Suppressor macrophage treated with lipopolysaccharide for 4 hours (primary cell): ENCODE measurements around the gene MRPL23.

ENCODE experiments used
- DNase-seq: peaks from one replicate; pipeline ENCODE4 v3.0.0-alpha.2; 2020

Gene MRPL23

DNA sequence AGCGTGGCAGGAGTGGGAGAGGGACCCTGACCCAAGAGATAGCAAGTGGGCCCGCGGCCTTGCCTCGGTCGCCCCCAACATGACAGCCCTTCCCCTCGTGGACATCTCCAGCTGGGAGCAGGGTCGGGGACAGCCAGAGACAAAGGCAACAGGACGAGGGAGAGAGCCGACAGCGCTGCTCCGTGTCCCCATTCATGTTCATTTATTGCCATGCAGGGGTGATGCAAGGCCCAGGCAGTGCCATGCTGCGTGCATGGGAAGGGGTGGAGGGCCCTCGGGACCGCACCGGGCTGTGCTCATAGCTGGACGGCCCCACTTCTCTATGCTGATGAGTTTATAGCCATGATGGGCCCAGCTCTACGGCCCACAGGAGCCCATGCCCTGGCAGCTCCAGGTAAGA is 12.7 kb downstream of the MRPL23 start:
- no peak for DNase-seq

DNA sequence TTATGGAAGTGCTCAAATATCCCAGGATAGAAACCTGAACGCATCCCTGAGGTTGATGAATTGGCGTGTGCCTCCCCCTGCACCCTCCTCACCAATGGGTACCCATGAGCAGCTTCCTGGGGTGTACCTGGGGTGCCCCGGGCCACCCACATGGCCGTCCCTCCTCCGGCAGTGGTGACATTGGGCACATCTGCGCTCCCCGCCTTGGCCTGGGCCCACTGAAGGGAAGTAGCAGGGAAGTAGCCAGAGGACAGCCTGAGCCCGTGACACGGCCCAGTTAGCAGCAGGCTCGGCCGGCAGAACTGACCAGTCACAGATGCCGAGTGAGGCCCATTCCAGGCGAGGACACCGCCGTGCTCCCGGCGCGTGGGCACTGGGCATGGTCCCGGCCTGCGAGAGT is 16.7 kb downstream of the MRPL23 start:
- DNase-seq: no peak

DNA sequence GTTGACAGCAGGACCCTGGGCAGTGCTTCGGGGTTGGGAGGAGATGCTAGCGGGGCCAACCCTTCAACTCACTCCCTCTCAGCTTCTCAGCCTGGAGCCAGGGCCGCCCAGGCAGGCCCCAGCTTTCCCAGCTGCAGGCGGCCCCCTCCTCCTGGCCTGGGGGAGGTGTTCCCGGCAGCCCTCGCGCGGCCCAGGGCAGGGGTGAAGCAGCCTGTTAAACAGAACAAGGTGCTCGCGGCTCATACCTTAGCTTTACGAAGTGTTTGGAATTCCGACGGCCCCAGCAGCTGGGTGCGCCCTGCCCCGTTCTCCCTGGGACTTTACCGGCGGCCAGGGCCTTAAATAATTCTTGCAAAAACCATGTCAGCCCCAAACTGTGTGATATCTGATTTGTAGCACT is 17.2 kb downstream of the MRPL23 start:
- no peak for DNase-seq

DNA sequence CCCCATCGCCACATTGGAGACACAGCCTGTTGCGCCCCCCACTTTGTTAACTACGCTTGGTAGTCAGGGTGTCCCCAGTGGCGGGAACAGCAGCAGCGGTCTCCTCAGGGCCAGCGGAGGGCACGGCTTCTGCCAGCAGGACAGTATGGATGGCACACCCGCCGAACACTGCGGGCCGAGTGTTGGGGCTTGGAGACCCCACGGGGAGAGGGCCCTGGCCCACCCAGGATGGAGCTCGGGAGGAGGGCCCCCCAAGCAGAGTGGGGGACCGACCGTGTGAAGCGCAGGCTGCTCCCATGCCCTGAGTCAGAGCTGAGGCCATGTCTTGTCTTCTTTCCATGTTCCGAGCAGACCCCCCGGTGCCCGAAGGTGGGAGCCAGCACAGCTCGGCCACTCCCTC is 17.8 kb downstream of the MRPL23 start:
- no peak for DNase-seq

DNA sequence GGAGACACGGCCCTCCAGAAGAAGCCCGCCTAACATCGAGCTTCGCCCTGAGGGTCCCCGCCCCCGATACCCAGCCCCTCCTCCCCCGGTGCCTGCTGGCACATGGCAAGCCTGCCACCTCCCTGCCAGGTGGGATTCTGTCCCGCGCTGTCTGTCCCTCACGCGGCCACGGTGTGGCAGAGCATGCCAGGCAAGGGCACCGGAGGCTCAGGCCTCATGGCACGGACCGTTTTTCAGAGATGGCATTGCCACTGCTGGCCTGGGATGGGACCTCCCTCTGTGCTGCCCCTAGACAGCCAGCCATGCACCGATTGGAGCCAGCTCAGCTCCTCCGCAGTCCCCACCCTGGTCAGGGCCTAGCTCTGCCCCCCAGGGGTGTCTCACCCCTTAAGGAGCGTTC is 19.4 kb downstream of the MRPL23 start:
- DNase-seq: no peak

DNA sequence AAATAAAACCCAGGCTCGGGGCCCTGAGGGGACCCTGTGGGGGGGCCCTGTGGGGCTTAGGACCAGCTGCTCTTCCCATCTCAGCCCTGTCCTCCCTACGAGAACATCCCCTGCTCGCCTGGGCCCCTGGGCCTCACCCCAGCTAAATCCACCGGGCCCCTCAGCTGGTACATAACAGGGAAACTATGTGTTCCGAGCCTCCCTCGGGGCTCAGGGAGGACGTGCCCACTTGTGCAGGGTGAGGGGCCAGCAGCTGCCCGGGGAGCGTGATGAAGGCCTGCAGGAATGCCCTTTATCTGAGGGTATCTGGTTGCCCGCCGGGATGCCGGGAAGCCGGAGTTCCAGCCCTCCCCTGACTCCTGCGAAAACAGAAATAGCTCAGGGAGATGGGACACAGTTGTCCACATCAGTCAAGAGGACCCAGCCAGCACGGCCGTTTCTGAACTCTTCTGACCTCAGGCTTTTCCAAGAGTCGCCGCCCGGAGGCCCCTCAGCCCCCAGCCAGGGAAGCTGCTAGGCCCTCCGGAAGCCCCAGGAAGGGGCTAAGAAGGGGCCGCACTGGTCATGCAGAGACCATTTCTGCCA is 20.6 kb downstream of the MRPL23 start:
- DNase-seq: no peak

DNA sequence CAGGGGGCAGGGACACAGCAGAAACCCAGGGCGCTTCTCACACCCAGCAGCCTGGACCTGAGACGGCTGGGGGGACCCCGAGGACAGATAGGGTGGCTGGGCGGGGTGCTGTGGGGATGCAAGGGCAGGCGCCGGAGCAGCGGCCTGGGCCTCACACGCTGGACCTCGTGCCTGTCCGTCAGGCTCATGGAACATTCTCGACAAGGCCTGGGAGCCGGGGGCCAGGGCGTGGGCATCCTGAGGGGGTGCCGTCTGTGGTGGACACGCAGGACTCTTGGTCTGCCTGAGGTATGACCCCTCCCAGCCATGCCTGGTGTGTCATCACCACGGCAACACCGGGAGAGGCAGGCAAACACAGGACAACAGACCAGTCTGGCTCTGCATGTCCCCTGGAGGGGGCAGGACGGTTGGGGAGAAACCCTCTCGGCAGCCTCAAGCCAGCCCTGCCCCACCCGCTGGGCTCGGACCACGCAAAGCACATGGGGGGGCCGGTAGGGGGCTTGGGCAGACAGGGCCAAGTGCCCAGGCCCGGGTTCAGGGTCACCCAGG is 21.4 kb downstream of the MRPL23 start:
- no peak for DNase-seq

DNA sequence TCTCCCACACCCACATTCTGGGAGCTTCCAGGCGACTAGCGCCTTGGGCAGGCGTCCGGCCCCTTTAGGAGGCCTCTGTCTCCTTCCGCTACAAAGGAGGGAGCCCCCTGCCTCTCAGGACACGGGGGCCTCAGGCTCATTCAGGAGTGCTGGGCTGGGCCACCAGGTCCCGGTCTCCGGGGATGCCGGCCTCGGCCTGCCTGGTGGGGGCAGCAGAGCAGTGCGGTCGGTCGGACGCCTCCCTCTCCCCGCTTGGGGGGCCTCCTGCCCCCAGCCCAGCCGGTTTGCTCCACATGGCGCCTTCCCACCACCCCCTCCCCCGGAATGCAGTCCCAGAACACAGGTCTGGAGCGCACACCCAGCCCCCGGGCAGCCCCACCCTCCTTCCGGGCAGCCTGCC is 21.9 kb downstream of the MRPL23 start:
- DNase-seq: no peak

DNA sequence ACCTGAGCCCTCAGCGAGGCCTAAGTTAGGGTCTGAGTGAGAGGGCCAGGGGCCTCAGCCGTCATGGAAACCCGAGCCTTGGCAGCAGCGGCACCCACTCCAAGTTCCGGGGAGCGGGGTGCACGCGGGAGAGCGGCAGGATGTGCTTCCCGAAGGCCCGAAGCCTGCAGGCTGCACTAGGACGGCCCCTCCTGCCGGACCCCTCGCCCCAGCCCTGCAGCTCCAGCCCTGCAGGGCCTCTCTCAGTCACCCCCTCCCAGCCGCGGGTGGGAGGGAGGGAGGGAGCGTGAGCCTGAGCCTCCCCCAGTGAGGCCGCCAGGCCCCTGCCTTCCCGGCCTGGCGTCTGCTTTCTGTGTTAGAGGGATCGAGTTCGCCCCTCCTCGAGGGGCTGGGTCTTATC is 22.6 kb downstream of the MRPL23 start:
- no peak for DNase-seq

DNA sequence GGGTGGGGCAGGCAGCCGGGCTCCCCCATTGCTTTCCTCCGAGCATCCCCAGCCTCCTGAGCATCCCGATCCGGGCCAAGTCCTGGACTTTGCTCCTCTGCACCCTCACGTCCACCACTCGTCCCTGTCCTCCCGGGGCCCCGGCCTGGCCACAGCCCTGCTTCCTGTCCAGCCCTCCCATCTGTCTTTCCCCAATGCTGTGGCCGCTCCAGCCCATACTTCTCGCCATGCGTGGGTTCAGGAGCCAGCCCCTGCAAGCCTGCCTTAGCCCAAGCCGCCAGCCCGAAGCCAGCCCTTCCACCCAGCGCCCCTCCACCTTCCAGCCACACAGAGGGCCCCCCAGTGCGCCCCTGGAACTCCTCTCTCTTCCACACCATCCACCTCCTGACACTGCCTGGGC is 23.8 kb downstream of the MRPL23 start:
- DNase-seq: no peak

DNA sequence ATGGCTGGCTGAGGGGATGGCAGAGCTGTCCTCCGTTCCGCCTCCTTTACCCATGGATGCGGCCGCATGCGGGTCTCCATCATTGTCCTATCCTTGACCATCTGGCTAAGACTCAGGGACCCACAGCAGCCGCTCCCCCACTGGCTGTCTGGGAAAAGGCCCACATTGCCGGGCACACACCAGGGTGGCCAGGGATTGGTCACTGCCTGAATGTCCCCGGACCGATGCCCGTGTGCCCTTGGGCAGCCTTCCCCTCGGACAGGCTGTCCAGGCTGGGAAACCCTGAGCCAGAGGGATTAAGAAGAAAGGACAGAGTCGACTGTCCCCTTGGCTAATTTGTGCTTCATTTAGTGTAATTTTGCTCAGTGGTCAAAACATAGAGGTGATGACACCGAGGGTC is 28.1 kb downstream of the MRPL23 start:
- DNase-seq: no peak

DNA sequence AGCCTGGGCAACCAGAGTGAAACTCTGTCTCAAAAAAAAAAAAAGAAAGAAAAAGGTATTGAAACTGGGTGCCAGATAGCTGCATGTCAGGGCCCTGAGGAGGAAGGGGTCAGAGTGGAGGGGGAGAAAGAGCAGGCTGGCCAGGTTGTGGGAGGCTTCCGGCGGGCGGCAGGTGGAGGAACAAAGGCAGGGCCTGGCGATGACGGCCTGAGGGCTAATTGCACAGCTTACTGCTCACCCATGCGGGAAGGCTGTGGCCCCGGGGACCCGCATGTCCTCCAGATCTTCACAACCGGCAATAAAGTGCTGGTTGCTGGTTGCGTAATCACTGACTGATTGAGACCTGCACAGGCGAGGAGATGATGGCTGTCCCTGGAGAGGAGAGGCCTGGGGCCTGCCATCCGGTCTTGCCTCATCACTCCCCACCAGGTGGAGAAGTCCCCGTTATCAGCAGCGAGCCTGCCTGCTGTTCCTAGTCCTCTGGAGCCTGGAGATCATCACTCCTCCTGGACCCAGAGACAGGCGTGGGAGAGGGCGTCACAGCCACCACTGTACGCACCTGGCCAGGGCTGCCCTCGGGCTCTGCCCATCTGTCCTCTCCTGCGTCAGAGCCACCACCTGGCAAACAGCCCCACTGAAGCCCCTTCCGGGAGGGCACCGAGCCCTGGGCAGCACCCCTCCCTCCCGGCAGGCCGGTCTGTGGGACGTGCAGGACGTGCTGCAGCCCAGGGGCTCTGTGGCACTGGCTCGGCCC is 31.8 kb downstream of the MRPL23 start:
- DNase-seq: no peak

DNA sequence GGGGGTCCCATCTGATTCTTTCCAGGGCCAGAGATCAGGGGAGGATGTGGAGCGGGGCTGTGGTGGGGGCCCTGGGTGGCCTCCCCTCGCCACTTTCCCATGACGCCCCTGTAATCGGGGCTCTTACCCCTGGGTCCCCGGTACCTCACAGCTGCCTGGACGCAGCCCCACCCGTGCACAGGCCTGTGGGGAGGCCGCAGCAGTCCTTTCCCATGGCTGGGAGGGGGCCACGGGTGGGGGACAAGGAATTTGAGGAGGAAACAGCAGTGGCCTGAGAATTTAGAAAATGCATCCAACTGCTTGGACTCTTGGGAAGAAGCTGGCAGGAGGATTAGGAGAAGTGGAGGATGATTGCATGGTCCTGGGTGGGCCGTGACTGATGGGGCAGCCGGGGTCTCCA is 32.5 kb downstream of the MRPL23 start:
- no peak for DNase-seq

DNA sequence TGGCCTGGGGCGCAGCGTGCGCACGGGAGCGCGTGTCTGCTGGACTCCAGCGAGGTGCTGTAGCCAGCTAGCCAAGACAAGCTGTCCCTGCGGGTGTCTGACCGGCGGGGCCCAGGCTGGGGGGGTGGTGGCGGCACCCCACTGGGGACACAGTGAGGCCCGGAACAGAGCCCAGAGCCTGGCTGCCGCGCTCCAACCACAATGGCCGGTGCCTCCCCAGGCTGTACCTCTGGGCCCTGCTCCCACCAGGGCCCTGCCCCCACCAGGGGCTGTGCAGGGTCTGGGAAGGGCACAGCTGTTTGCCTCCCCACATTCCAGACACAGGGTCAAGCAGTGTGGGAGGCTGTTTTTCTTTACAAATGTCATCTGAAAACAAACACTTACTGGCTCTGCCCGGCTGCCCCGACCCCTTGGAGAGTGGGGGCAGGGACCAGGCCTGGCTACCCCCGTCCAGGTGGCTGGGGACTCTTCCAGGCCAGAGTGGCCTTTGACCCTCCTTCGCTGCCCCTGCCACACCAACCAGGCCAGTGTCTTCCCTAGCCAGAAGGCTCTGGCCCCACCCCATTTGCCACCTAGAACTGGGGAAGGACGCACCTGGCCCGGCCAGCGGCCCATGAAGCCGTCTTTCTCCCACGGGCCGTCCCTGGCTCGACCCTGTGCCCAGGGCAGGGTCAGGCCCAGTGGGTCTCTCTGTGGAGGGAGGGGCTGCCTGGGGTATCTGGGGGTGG is 35.9 kb downstream of the MRPL23 start:
- no peak for DNase-seq

DNA sequence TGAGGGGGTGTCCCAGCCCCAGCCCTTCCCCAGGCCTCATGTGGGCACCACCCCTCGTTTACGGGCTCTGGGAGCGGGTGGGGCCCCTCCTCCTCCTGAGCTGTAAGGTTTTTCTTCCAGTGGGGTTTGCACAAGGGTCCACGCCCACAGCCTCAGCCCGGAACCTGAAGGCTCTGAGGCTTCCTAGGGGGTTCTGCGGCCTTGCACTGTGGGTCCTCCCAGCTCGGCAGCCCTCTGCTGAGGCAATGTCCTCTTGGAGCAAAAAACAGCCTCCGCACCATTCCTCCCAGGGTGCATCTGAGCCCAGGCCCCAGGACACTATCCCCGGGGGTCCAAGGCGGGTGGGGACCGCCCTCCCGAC is 36.4 kb downstream of the MRPL23 start:
- no peak for DNase-seq

DNA sequence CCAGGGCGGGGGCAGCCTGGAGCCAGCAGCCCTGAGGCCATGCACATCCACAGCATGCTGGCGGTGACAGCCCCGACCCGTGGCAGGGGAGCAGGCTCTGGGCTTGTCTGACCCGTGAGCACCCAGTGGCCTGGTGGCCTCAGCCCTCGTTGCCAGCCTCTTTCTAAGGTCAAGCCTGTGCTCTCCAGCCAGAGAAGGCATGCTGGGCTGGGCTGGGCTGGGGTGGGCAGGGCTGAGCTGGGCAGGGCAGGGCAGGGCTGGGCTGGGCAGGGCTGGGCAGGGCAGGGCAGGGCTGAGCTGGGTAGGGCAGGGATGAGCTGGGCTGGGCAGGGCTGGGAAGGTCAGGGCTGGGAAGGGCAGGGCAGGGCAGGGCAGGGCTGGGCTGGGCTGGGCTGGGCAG is 39.9 kb downstream of the MRPL23 start:
- DNase-seq: no peak

DNA sequence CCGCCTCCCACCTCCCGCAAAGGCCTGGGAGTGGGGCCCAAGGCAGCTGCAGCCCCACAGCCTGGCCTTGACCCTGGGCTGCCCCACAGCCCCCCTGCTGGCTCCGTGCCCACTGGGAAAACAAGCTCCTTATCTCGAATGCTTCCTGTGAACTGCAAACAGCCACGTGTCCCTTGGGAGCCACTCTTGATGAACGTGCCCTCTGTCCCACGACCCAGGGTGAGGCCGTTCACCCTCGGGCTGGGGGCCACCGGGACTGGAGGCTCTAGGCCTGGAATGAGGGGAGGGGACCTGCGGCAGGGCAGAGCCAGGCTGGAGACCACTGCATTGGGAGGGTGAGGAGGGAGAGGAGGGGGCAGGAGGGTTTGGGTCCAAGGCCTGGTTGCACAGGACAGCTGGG is 41.0 kb downstream of the MRPL23 start:
- no peak for DNase-seq

DNA sequence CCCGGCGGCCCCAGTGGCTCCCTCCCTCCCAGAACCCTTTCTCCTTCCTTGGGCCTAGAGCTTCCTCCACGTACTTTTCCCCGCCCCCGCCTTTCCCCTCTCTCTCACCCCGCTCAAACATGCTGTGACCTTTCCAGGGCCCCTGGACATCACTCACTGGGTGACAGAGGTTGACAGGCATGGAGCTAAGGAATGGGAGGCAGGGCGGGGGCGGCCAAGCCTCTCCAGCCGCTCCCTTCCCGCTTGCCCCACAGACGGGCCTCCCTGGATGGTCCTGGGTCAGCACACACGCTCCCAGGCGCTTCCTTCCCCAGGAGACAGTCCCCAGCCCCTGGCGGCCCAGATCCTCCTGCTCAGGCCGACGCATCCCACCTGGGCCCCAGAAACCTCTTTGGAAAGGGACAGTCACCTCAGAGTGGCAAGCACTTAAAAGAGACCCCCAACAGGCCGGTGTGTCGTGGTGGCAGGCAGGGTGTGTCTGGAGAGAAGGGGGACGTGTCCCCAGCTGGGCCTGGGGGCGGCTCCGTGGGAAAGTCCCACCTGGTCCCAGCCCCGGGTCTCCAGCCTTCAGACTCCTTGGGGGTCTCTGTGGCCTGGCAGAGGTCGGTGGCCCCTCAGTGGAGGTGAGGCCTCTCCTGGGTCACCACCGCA is 41.7 kb downstream of the MRPL23 start:
- no peak for DNase-seq

DNA sequence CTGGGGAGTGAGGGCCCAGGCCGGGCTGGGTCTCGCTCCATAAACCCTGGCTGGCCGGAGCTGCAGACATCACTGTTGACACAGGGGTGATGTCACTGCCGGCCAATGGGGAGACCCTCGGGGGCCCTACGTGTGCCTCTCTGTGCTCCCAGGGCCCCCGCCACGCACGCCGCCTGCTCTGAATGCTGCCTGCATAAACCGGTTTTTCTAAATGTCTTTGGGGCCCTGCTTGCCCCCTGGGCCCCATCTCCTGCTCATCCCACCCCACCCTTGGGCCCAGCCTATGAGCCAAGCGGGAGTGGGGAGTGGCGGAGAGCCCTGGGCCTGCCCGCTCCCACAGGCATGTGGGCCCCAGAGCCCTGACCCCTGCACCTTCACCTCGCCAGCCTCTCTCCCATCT is 42.8 kb downstream of the MRPL23 start:
- DNase-seq: no peak

DNA sequence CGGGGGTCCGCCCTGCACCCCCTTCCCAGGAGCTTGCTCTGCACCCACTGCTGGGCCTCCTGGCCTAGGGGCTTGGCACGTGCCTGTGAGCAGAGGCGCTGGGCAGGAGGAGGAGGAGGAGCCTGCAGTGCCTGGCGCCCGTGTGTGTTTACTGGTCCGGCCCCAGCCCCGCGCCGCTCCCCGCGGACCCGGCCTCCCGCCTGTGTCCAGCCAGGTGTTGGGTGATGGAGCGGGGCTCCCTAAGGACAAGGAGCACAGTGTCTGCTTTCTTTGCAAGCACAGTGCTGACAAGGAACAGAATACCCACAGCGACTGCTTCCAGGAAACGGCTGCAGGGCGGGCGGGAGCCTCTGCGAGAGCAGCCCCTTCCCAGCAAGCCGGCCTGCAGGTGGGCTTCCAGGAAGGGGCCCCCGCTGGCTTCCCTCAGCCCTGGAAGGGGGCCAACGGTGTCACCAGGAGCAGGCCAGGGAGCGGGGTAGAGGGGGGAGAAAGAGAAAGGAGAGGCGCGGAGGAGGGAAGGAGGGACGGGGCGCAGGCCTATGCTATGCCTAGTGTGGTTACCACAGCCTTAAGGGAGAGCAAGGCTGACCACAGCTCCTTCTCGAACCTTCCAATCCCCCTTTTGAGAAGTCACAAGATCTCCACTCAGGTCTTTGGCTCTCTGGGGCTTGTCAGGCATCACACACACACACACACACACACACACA is 43.9 kb downstream of the MRPL23 start:
- no peak for DNase-seq

DNA sequence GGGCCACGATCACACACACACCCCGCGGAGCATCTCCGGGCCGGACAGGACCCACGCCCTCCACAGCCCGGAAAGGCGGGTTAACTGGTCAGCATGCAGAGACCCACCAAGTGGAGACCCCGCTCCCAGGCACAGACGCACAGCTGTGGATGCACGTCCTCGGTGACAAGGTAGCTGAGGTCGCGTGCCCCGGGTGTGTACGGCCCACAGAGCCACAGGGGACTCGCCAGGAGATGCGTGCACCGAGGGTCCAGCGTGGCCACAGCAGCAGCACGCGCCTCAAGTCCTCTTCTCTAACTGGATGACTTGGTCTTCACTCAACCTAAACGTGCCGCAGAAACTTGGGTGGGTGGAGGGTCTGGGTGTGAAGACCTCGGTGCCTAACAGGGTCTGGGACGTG is 45.0 kb downstream of the MRPL23 start:
- no peak for DNase-seq

DNA sequence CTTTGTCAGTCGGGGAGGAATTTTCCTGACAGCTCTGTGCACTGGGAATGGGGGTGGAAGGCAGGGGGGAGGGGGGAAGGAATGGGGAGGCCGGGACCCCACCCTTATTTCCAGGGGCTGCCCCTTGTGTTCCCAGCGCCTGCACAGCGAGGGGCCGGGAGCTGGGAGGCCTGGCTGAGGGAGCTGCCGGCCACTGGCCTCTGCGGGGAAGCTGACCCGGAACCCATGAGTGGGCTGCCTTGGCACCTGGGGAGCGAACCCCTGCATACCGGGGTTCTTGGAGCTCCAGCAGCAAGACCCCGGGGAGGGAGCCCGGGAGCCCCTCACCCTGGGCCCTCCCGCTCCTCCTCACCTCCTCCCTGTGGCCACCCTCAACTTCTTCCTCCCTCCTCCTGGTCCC is 47.0 kb downstream of the MRPL23 start:
- DNase-seq: no peak

DNA sequence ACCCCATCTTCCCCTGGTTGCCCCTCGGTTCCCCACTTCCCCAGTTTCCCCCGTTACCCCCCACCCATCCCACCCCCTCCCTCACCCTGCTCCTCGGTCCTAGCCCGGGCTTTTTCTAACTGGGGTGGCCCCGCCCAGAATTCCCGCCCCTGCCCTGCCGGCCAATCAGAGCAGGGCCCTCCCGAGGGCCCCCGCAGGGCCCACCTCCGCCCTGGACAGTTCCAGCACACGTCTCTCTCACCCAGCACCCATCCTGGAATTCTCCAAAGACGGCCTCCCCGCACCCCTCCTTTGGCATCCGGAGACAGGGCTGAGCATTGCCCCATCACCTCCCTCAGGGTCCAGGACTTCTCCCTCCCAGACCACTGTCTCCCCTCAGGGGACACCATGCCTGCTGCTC is 50.6 kb downstream of the MRPL23 start, which contains the start of gene H19:
H19 (minus strand) TSS at position 88 of the 400 bp plus-strand sequence.
- no peak for DNase-seq
